Transverse colon (tissue), 4 donors: ENCODE results near the gene ATG2A. TPM values are rescaled to one million over a fixed set of nuclear protein-coding genes. Genes with fewer than 3 reads are reported as not detected.

Experiments used
- DNase-seq: peaks from one replicate; pipeline ENCODE4 v3.0.0-alpha.2; 2019
- H3K27ac ChIP-seq, 4 donors: fragments of 200-600 bp; sonication (generic); 2 replicates each; pipeline ENCODE4 v1.5.1; 2016 to 2018; ENCODE audit warnings: inconsistent platforms in 4 of 4
- H3K27me3 ChIP-seq: fragments of 200-600 bp; sonication (generic); 2 replicates; pipeline ENCODE4 v1.5.1; 2017; ENCODE audit warnings: inconsistent platforms
- H3K36me3 ChIP-seq, 4 donors: fragments of 200-600 bp; sonication (generic); 2 replicates each; pipeline ENCODE4 v1.5.1; 2017 to 2019; ENCODE audit warnings: inconsistent platforms in 4 of 4
- H3K4me1 ChIP-seq, 4 donors: fragments of 200-600 bp; sonication (generic); 2 replicates each; pipeline ENCODE4 v1.5.1; 2017 to 2020; ENCODE audit warnings: inconsistent platforms in 4 of 4
- H3K4me3 ChIP-seq, 4 donors: fragments of 200-600 bp; sonication (generic); 1 replicate in 1 of 4; 2 replicates in 3 of 4; pipeline versions ENCODE4 v1.5.1 to v1.6.1; 2017 to 2019; ENCODE audit warnings: inconsistent platforms in 4 of 4
- H3K9me3 ChIP-seq, 2 donors: fragments of 200-600 bp; sonication (generic); 2 replicates each; pipeline ENCODE4 v1.5.1; 2017 to 2019; ENCODE audit warnings: inconsistent platforms in 2 of 2
- CTCF ChIP-seq, 5 experiments: fragments of 200-600 bp in 3 of 5; fragments of 450-650 bp in 2 of 5; sonication (generic) in 3 of 5; IDR thresholded peaks; 1 replicate in 2 of 5; 2 replicates in 3 of 5; pipeline ENCODE4 v1.5.1; 2016 to 2017; ENCODE audit warnings: antibody characterized with exemption in 5 of 5, inconsistent platforms in 3 of 5, mild to moderate bottlenecking in 2 of 5, moderate library complexity in 1 of 5
- EP300 ChIP-seq: sonication (generic); formaldehyde crosslinking; IDR thresholded peaks from one replicate; pipeline ENCODE4 v1.6.1; 2017; ENCODE audit warnings: antibody characterized with exemption, low read depth
- POLR2A ChIP-seq: fragments of 450-650 bp; IDR thresholded peaks from one replicate; pipeline ENCODE4 v1.6.1; 2016; ENCODE audit warnings: antibody characterized with exemption, mild to moderate bottlenecking, moderate library complexity
- POLR2AphosphoS5 ChIP-seq, 3 donors: sonication (generic); formaldehyde crosslinking; IDR thresholded peaks; one replicate each; pipeline ENCODE4 v1.6.1; 2016; ENCODE audit warnings: antibody characterized with exemption in 3 of 3
- WGBS, 2 donors: methylation state at CpG; one replicate each; pipeline ENCODE4 v1.1.5; 2018; ENCODE audit warnings: low coverage in 1 of 2; 5-methylcytosine and 5-hydroxymethylcytosine counted together
- in situ Hi-C, 4 donors: fragments of 200-750 bp; cut with MboI; loops; one replicate each; pipeline versions ENCODE4 v1.15.0 to v1.15.1; 2017; ENCODE audit warnings: low sequenced_read_pairs in 3 of 4, low pct_ligation_motif_present in 1 of 4, low pct_unique_long_range_greater_than_20kb in 1 of 4
- intact Hi-C: fragments of 100-400 bp; cut with DNase I; formaldehyde crosslinking; loops from one replicate; pipeline ENCODE4 v1.15.1; 2023; ENCODE audit warnings: low total_unique reads
- total RNA-seq, 4 donors: library from RNA; depleted of rRNA; stranded (reverse); fragments of >200 nt; gene quantifications; one replicate each; pipeline ENCODE4 v1.1.0, GENCODE V29; 2016

ATG2A gene
- total RNA-seq, 4 donors from 2014 or later = 30.1 to 82.3 (median 46.4) TPM

- in situ Hi-C loops = loop anchor here in 1 of 4 donors (10.0 kb wide), 1 partner anchor 53 kb away; the partner anchor contains the start of gene CDC42BPG
- intact Hi-C loops = loop anchor here (5.0 kb wide), 1 partner anchor 50 kb away; no protein-coding TSS in a partner anchor
- DNase-seq = no peak
- Histone ChIP-seq H3K27ac (no peak overlapping the region), H3K4me1 (peaks cover 11 to 12% (median 11%) of the 10 kb centered on the region in 4 donors), H3K36me3 (peaks cover 0 to 26% (median 11%) of the 10 kb centered on the region in 4 donors), H3K4me3 (no peak overlapping the region), H3K9me3 (no peaks in the 10 kb centered on the region), H3K27me3 (no peaks in the 10 kb centered on the region)
- TF ChIP-seq POLR2AphosphoS5 (IDR thresholded peaks at IDR 0.05) (no peak), CTCF (IDR thresholded peaks at IDR 0.05) (no peak), POLR2A (no peak), EP300 (no peak)
- 95% methylated on average over 13 of the region's 19 CpGs; no CpG with 5 or more reads in 1 of the 2 donors for WGBS, 2 donors
Measured at GRCh38 chr11:64897381-64898075, 19.5 kb downstream of the ATG2A start.

- H3K36me3 ChIP-seq = peaks cover 0 to 20% (median 8%) of the 10 kb centered on the region in 4 donors
- intact Hi-C loops = loop anchor here (5.0 kb wide), 1 partner anchor 49 kb away; no protein-coding TSS in a partner anchor
- H3K27ac ChIP-seq = no peak overlapping the region
- H3K4me3 ChIP-seq = no peak overlapping the region
- no peaks in the 10 kb centered on the region for H3K27me3 ChIP-seq
- in situ Hi-C loops = loop anchor here in 1 of 4 donors (10.0 kb wide), 1 partner anchor 52 kb away; the partner anchor contains the start of gene CDC42BPG
- H3K4me1 ChIP-seq = peaks cover 11 to 12% (median 11%) of the 10 kb centered on the region in 4 donors
- no peak for DNase-seq
- H3K9me3 ChIP-seq = no peaks in the 10 kb centered on the region
- WGBS, 2 donors = 87% methylated on average over 11 of the region's 14 CpGs; no CpG with 5 or more reads in 1 of the 2 donors
- TF ChIP-seq POLR2A (no peak), CTCF (IDR thresholded peaks at IDR 0.05) (no peak), EP300 (no peak), POLR2AphosphoS5 (IDR thresholded peaks at IDR 0.05) (no peak)
Measured at GRCh38 chr11:64896448-64897022, 20.5 kb downstream of the ATG2A start.

GRCh38 chr11:64894812-64895452 is 22.1 kb downstream of the ATG2A start:
- WGBS, 2 donors = 83% methylated on average over 31 of the region's 39 CpGs; no CpG with 5 or more reads in 1 of the 2 donors
- in situ Hi-C loops = loop anchor here in 3 of 4 donors (5.0 to 10.0 kb wide), 2 partner anchors 48 to 50 kb away; partner anchors contain the start of gene CDC42BPG (in 1 of the 3)

More at GRCh38 chr11:64894812-64895452, 22.1 kb downstream of the ATG2A start:
- H3K27me3 ChIP-seq = no peaks in the 10 kb centered on the region
- peak overlapping the region; percentile 88 to 96 (median 94) for H3K27ac ChIP-seq
- H3K4me3 ChIP-seq = no peak overlapping the region
- no peak for DNase-seq
- peaks cover 0 to 20% (median 2%) of the 10 kb centered on the region in 4 donors for H3K36me3 ChIP-seq
- H3K4me1 ChIP-seq = peaks cover 11 to 12% (median 11%) of the 10 kb centered on the region in 4 donors
- no peak for TF ChIP-seq POLR2A
- TF ChIP-seq POLR2AphosphoS5 (IDR thresholded peaks at IDR 0.05) = no peak
- TF ChIP-seq CTCF (IDR thresholded peaks at IDR 0.05) = no peak
- intact Hi-C loops = loop anchor here (5.0 kb wide), 1 partner anchor 48 kb away; no protein-coding TSS in a partner anchor
- no peaks in the 10 kb centered on the region for H3K9me3 ChIP-seq
